ENCODE results near the gene ANKK1.

ANKK1 gene

DNA sequence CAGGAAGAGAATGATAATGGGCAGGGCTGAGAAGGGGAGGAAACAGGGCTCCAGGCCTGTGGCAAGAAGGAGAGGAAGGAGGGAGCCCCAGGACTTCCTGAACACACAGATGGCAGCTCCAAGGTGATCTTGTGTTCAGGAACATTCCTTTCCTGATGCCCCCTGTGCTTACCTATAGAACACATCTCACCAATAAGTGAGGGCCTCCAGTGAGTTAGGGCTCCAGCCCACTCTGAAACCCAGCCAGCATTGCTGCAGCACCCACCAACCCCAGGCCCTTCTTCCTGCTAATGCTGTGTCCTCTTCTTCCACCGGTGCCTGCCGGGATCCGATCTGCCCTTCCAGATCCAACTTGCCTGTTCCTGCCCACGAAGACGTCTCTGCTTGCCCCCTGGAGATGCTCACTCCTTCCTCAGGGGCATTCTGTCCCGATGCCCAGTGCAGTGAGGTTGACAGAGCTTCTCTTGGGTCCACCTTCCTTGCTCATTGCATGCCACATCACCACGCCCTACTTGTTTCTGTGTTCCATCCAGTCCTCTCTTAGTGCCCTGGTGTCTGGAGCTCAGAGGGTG lies 17.4 kb downstream of the ANKK1 start:
- no peaks in the 10 kb centered on the region for H3K27me3 ChIP-seq (ENCODE audit: insufficient read depth, poor library complexity, severe bottlenecking)
- no peaks in the 10 kb centered on the region for H3K9me3 ChIP-seq (ENCODE audit: severe bottlenecking)
- TF ChIP-seq, protein P1, sequence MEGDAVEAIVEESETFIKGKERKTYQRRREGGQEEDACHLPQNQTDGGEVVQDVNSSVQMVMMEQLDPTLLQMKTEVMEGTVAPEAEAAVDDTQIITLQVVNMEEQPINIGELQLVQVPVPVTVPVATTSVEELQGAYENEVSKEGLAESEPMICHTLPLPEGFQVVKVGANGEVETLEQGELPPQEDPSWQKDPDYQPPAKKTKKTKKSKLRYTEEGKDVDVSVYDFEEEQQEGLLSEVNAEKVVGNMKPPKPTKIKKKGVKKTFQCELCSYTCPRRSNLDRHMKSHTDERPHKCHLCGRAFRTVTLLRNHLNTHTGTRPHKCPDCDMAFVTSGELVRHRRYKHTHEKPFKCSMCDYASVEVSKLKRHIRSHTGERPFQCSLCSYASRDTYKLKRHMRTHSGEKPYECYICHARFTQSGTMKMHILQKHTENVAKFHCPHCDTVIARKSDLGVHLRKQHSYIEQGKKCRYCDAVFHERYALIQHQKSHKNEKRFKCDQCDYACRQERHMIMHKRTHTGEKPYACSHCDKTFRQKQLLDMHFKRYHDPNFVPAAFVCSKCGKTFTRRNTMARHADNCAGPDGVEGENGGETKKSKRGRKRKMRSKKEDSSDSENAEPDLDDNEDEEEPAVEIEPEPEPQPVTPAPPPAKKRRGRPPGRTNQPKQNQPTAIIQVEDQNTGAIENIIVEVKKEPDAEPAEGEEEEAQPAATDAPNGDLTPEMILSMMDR (IDR thresholded peaks at IDR 0.05; ENCODE audit: poor library complexity, severe bottlenecking), result no peak
- no peak overlapping the region for H3K4me3 ChIP-seq (ENCODE audit: severe bottlenecking)
- DNase-seq (ENCODE audit: low spot score) (no peak), ATAC-seq (ENCODE audit: low read depth) (no peak)
- peaks cover 14% of the 10 kb centered on the region for H3K4me1 ChIP-seq (ENCODE audit: insufficient read depth, poor library complexity, severe bottlenecking)
- H3K36me3 ChIP-seq (ENCODE audit: low read depth), result no peaks in the 10 kb centered on the region
- H3K27ac ChIP-seq (ENCODE audit: poor library complexity, severe bottlenecking), result no peak overlapping the region

DNA sequence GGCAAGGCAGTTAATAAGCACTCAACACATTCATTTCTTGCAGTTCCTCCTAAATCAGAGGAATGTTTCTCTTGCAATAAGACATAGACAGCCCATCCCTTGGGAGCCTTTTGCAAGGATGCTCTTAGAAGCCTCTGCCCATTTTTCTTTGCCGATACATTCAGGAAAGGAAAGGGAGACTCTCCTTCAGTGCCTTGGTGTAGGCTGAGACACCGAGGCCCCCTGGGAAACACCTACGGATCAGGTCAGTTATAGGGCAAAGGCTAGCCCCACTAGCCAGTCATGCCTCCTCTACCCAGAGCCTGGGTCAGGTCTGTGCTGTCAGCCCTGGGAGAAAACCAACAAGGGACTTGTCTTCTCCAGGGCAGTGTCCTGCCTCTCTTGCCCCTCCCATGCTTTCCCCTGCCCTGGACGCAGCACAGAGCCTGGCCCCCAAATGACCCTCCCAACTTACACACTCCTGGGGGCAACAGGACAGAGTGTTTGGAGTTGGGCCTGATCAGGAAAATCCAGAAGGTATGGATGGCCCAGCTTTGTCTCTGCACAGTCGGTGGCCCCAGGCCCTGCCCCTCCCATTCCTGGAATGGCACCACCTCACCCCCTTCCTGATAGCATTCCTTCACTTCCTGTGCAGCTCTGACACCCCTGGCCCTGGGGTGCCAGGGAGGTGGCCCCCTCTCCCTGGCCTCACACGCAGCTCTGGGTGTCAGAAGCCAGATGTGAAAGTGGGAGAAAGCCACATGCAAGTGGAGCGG lies 18.3 kb downstream of the ANKK1 start:
- no peak overlapping the region for H3K27ac ChIP-seq (ENCODE audit: poor library complexity, severe bottlenecking)
- no peaks in the 10 kb centered on the region for H3K27me3 ChIP-seq (ENCODE audit: insufficient read depth, poor library complexity, severe bottlenecking)
- H3K9me3 ChIP-seq (ENCODE audit: severe bottlenecking), result no peaks in the 10 kb centered on the region
- TF ChIP-seq, protein P1 (IDR thresholded peaks at IDR 0.05; ENCODE audit: poor library complexity, severe bottlenecking), result no peak
- no peaks in the 10 kb centered on the region for H3K36me3 ChIP-seq (ENCODE audit: low read depth)
- peaks cover 14% of the 10 kb centered on the region for H3K4me1 ChIP-seq (ENCODE audit: insufficient read depth, poor library complexity, severe bottlenecking)
- no peak overlapping the region for H3K4me3 ChIP-seq (ENCODE audit: severe bottlenecking)
- ATAC-seq (ENCODE audit: low read depth) (no peak), DNase-seq (ENCODE audit: low spot score) (no peak)

DNA sequence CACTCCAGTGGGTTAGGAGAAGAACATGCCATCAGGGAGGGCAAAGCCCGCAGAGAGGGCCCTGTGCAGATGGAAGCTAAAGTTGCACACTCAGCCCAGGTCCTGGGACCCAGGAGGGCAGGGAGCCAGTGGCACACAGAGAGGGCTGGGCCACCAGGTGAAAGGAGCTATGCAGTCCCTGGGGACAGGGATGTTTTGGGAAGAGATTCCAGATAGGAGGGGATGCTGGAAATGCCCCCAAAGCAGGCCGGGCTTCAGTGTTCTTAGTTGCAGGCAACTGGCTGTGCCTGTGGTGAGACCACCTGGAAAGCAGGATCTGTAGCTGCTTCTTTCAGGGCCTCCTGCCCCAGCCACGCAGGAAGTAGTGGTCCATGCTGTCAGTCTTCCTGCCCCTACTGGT lies 19.6 kb downstream of the ANKK1 start:
- Histone ChIP-seq H3K36me3 (ENCODE audit: low read depth) (no peaks in the 10 kb centered on the region), H3K27me3 (ENCODE audit: insufficient read depth, poor library complexity, severe bottlenecking) (no peaks in the 10 kb centered on the region), H3K9me3 (ENCODE audit: severe bottlenecking) (no peaks in the 10 kb centered on the region), H3K4me1 (ENCODE audit: insufficient read depth, poor library complexity, severe bottlenecking) (peaks cover 6% of the 10 kb centered on the region), H3K4me3 (ENCODE audit: severe bottlenecking) (no peak overlapping the region), H3K27ac (ENCODE audit: poor library complexity, severe bottlenecking) (no peak overlapping the region)
- DNase-seq (ENCODE audit: low spot score) (no peak), ATAC-seq (ENCODE audit: low read depth) (no peak)
- TF ChIP-seq, protein P1 (IDR thresholded peaks at IDR 0.05; ENCODE audit: poor library complexity, severe bottlenecking), result no peak

DNA sequence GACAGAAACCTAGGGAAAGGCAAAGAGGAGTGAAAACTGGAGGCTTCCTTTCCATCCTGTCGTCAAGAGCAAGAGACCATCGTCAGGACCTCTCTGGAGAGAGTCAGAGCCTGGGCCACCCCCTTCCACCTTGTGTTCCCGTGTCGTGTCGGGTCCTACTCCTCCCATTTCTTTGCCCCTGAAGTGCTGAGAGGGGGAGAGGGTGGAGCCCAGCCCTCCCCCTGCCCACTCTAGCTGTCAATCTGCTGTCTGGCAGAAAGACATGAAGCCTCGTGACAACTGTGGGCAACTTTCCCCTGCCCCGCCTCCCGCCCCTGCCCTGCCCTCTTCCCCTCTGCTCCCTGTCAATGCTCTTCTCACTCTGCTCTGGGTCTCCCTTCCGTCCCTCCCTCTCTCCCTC lies 20.6 kb downstream of the ANKK1 start:
- Histone ChIP-seq H3K9me3 (ENCODE audit: severe bottlenecking) (no peaks in the 10 kb centered on the region), H3K27ac (ENCODE audit: poor library complexity, severe bottlenecking) (no peak overlapping the region), H3K27me3 (ENCODE audit: insufficient read depth, poor library complexity, severe bottlenecking) (no peaks in the 10 kb centered on the region), H3K4me1 (ENCODE audit: insufficient read depth, poor library complexity, severe bottlenecking) (peaks cover 6% of the 10 kb centered on the region), H3K4me3 (ENCODE audit: severe bottlenecking) (no peak overlapping the region), H3K36me3 (ENCODE audit: low read depth) (no peaks in the 10 kb centered on the region)
- ATAC-seq (ENCODE audit: low read depth) (no peak), DNase-seq (ENCODE audit: low spot score) (no peak)
- TF ChIP-seq, protein P1 (IDR thresholded peaks at IDR 0.05; ENCODE audit: poor library complexity, severe bottlenecking), result no peak

DNA sequence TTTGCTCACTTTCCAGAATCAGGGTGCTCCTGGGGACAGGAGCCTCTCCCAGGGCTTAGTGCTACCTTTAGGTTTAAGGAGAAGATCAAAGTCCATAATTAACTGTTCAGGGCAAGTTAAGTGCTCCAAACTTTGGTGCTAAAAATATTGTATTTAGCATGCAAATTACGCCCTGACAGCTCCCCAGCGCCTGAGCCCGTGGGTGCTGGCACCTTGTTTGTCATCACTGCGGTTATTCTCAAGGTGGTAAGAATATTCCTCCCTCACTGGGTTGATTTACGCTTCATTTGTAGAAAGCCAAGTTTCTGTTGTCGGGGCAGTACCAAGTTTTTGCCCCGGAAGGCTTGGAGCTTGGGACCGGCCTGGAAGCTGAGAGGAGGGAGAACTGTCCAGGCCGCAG lies 21.3 kb downstream of the ANKK1 start:
- H3K9me3 ChIP-seq (ENCODE audit: severe bottlenecking), result no peaks in the 10 kb centered on the region
- H3K27me3 ChIP-seq (ENCODE audit: insufficient read depth, poor library complexity, severe bottlenecking), result no peaks in the 10 kb centered on the region
- TF ChIP-seq, protein P1 (IDR thresholded peaks at IDR 0.05; ENCODE audit: poor library complexity, severe bottlenecking), result no peak
- no peak overlapping the region for H3K27ac ChIP-seq (ENCODE audit: poor library complexity, severe bottlenecking)
- H3K4me1 ChIP-seq (ENCODE audit: insufficient read depth, poor library complexity, severe bottlenecking), result peaks cover 6% of the 10 kb centered on the region
- ATAC-seq (ENCODE audit: low read depth), result no peak
- no peaks in the 10 kb centered on the region for H3K36me3 ChIP-seq (ENCODE audit: low read depth)
- no peak for DNase-seq (ENCODE audit: low spot score)
- H3K4me3 ChIP-seq (ENCODE audit: severe bottlenecking), result no peak overlapping the region

Measured in RWPE2 (cell line).